ENCODE data around the gene GUCA1A. TPM values are rescaled to one million over a fixed set of nuclear protein-coding genes. Genes with fewer than 3 reads are reported as not detected.
A peak's percentile ranks its signal among the peaks of the same experiment; 100 is the strongest.
"Not testable (repeated sequence)": the region's sequence is repeated elsewhere in the genome, so short reads cannot be mapped to it uniquely, and the experiment has no call there.

Gene GUCA1A
- total RNA-seq, 3 donors from 2014 or later (not counting 1 experiment from before 2014, with no cell fraction given): not detected

DNA sequence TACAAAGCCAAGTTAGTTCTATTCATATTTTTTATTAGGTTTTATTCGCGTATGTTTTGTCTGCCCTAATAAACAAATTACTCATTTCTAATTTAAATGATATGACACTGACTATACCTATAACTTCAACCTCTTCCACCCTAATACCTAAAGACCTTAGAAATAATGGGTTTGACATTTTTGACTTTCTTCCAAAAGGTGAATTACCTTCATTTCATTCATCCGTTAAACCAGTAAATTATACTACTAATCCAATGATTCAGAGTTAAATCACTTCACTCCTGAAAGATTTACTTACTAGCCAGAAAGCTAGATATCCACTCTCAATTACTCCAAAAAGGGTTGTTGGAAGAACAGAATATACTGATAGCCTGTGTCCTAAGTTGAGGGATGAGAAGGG is 39.3 kb downstream of the GUCA1A start:
- no peaks in the 10 kb centered on the region for H3K9me3 Mint-ChIP-seq
- no peak for ATAC-seq

DNA sequence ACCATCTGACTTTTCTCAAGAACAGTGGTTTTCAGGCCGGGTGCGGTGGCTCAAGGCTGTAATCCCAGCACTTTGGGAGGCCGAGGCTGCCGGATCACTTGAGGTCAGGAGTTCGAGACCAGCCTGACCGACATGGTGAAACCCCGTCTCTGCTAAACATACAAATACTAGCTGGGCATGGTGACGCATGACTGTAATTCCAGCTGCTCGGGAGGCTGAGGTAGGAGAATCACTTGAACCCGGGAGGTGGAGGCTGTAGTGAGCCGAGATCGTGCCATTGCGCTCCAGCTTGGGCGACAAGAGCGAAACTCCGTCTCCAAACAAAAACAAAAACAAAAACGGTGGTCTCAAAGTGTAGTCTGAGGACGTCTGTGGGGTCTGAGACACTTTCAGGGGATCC is 43.3 kb downstream of the GUCA1A start:
- H3K27me3 Mint-ChIP-seq (ENCODE audit: low read depth in 2 of 2); H3K27ac ChIP-seq (ENCODE audit: low read length); H3K27me3 ChIP-seq (ENCODE audit: control insufficient read depth, insufficient read depth, low read length); DNase-seq; H3K36me3 Mint-ChIP-seq; H3K9me3 Mint-ChIP-seq; H3K4me3 ChIP-seq (ENCODE audit: low read length); H3K9me3 ChIP-seq (ENCODE audit: control insufficient read depth, insufficient read depth, low read length); ATAC-seq: not testable (repeated sequence)
- Mint-ChIP-seq H3K4me1 (peaks cover 11 to 19% of the 10 kb centered on the region in 2 donors), H3K27ac (peak overlapping the region in 1 of 2 donors; percentile 36), H3K4me3 (peak overlapping the region; percentile 70)
- peaks cover 22% of the 10 kb centered on the region for H3K36me3 ChIP-seq (ENCODE audit: control insufficient read depth, insufficient read depth, low read length)
- intact Hi-C loops (cut with micrococcal nuclease): loop anchor here (2.0 to 5.0 kb wide), 2 partner anchors 331 to 430 kb away; partner anchors contain the start of gene TOMM6
- peaks cover 21% of the 10 kb centered on the region for H3K4me1 ChIP-seq (ENCODE audit: control insufficient read depth, insufficient read depth, low read length)
- 93% methylated on average over 18 of the region's 18 CpGs for WGBS (ENCODE audit: insufficient coverage)

More for the DNA sequence above, 39.3 kb downstream of the GUCA1A start:
- no peak overlapping the region for H3K27ac ChIP-seq (ENCODE audit: low read length)
- H3K36me3 ChIP-seq (ENCODE audit: control insufficient read depth, insufficient read depth, low read length): peaks cover 56% of the 10 kb centered on the region
- H3K9me3 ChIP-seq (ENCODE audit: control insufficient read depth, insufficient read depth, low read length): no peaks in the 10 kb centered on the region
- intact Hi-C loops (cut with micrococcal nuclease): no loop called here
- no peak overlapping the region for H3K4me3 Mint-ChIP-seq
- DNase-seq: no peak
- H3K4me3 ChIP-seq (ENCODE audit: low read length): no peak overlapping the region
- peaks cover 15% of the 10 kb centered on the region for H3K4me1 ChIP-seq (ENCODE audit: control insufficient read depth, insufficient read depth, low read length)
- no peaks in the 10 kb centered on the region for H3K27me3 ChIP-seq (ENCODE audit: control insufficient read depth, insufficient read depth, low read length)
- no peak overlapping the region for H3K27ac Mint-ChIP-seq
- H3K4me1 Mint-ChIP-seq: peaks cover 6 to 15% of the 10 kb centered on the region in 2 donors
- TF ChIP-seq, protein P1, sequence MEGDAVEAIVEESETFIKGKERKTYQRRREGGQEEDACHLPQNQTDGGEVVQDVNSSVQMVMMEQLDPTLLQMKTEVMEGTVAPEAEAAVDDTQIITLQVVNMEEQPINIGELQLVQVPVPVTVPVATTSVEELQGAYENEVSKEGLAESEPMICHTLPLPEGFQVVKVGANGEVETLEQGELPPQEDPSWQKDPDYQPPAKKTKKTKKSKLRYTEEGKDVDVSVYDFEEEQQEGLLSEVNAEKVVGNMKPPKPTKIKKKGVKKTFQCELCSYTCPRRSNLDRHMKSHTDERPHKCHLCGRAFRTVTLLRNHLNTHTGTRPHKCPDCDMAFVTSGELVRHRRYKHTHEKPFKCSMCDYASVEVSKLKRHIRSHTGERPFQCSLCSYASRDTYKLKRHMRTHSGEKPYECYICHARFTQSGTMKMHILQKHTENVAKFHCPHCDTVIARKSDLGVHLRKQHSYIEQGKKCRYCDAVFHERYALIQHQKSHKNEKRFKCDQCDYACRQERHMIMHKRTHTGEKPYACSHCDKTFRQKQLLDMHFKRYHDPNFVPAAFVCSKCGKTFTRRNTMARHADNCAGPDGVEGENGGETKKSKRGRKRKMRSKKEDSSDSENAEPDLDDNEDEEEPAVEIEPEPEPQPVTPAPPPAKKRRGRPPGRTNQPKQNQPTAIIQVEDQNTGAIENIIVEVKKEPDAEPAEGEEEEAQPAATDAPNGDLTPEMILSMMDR (IDR thresholded peaks at IDR 0.05): no peak
- H3K36me3 Mint-ChIP-seq: no peaks in the 10 kb centered on the region
- no peaks in the 10 kb centered on the region for H3K27me3 Mint-ChIP-seq (ENCODE audit: low read depth in 2 of 2)
- 0% methylated on average over 1 of the region's 3 CpGs for WGBS (ENCODE audit: insufficient coverage)

DNA sequence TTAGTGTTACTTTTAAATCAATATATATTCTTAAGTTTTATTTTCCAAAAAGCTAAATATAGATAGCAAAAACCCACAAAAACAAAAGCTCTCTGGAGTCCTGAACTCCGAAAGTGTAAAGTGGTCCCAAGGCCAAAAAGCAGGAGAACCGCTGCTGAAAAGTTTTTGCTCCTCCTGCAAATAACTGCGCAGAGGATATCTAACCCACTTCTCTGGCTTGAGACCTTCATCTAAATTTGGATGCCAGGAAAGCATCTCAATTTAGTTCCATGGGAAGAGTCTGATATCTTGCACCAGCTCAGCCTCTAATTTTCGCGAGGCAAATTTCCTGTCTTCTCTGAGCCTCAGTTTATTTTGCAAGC is 44.0 kb downstream of the GUCA1A start:
- Histone ChIP-seq H3K27ac (ENCODE audit: low read length) (peak overlapping the region; percentile 66), H3K27me3 (ENCODE audit: control insufficient read depth, insufficient read depth, low read length) (no peaks in the 10 kb centered on the region), H3K36me3 (ENCODE audit: control insufficient read depth, insufficient read depth, low read length) (peaks cover 16% of the 10 kb centered on the region), H3K9me3 (ENCODE audit: control insufficient read depth, insufficient read depth, low read length) (no peaks in the 10 kb centered on the region), H3K4me3 (ENCODE audit: low read length) (peak overlapping the region; percentile 81), H3K4me1 (ENCODE audit: control insufficient read depth, insufficient read depth, low read length) (peaks cover 21% of the 10 kb centered on the region)
- Mint-ChIP-seq H3K4me1 (peaks cover 11 to 19% of the 10 kb centered on the region in 2 donors), H3K9me3 (no peaks in the 10 kb centered on the region), H3K27ac (peak overlapping the region; percentile 97 to 98), H3K27me3 (ENCODE audit: low read depth in 2 of 2) (no peaks in the 10 kb centered on the region), H3K36me3 (no peaks in the 10 kb centered on the region), H3K4me3 (peak overlapping the region; percentile 100)
- 11% methylated on average over 4 of the region's 5 CpGs for WGBS (ENCODE audit: insufficient coverage)
- no peak for ATAC-seq
- peak in 1 of 2 donors; percentile 37 for DNase-seq
- TF ChIP-seq, protein P1 (IDR thresholded peaks at IDR 0.05): no peak
- intact Hi-C loops (cut with micrococcal nuclease): loop anchor here (1.0 to 5.0 kb wide), 3 partner anchors 330 to 482 kb away; partner anchors contain the start of genes TFEB and TOMM6

DNA sequence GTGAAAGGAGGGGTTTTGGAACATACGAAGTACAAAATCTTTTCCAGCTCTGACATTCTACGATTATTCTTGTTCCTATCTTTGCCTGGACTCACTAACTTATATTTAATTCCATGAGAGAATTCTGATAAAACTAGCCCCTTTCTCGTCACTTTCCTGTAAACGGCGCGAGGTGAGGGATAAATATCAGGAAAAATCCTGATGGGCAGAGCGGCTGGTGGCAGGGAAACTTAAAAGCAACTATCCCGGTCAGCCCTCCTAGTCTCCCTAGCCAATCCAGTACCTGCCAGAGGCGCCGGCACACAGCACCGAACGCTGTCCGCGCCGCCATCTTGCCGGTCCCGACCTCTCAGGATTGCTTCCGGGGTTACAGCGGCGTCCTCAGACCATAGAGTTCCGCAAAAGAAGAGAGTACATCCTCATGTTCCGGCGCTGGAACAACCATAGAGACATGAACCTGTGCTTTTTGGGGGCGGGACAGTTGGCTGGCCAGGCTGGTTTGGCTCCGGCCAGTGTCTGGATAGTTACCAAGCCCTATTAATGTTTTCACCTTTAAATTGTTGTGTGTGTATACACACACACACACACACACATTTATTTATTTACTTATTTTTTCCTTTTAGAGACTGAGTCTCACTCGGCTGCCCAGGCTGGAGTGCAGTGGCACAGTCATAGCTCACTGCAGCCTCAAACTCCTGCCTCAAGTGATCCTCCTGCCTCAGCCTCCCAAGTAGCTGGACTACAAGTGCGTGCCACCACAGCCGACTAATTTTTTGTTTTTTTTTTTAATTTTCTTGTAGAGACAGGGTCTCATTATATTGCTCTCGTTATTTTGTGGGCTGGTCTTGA is 44.6 kb downstream of the GUCA1A start, which contains the start of gene MRPS10:
MRPS10 (minus strand) TSS at position 343 of the 849 bp plus-strand sequence; CDS start at position 331, 12 bp downstream.
- Histone ChIP-seq H3K9me3 (ENCODE audit: control insufficient read depth, insufficient read depth, low read length) (no peaks in the 10 kb centered on the region), H3K27ac (ENCODE audit: low read length) (peak within 1 kb of the TSS; percentile 66), H3K36me3 (ENCODE audit: control insufficient read depth, insufficient read depth, low read length) (peaks cover 10% of the 10 kb centered on the region), H3K4me3 (ENCODE audit: low read length) (peak within 1 kb of the TSS; percentile 81), H3K4me1 (ENCODE audit: control insufficient read depth, insufficient read depth, low read length) (peaks cover 21% of the 10 kb centered on the region), H3K27me3 (ENCODE audit: control insufficient read depth, insufficient read depth, low read length) (no peaks in the 10 kb centered on the region)
- H3K4me1 Mint-ChIP-seq: peaks cover 11 to 19% of the 10 kb centered on the region in 2 donors
- H3K27ac Mint-ChIP-seq: peak within 1 kb of the TSS; percentile 97 to 98
- H3K27me3 Mint-ChIP-seq (ENCODE audit: low read depth in 2 of 2): no peaks in the 10 kb centered on the region
- WGBS (ENCODE audit: insufficient coverage): 11% methylated on average over 28 of the region's 29 CpGs
- intact Hi-C loops (cut with micrococcal nuclease): loop anchor here (1.0 to 5.0 kb wide), 3 partner anchors 330 to 482 kb away; partner anchors contain the start of genes TFEB and TOMM6
- peak; percentile 100 for ATAC-seq
- TF ChIP-seq, protein P1 (IDR thresholded peaks at IDR 0.05): no peak
- peak within 1 kb of the TSS; percentile 100 for H3K4me3 Mint-ChIP-seq
- DNase-seq: peak; percentile 83 to 95
- no peaks in the 10 kb centered on the region for H3K9me3 Mint-ChIP-seq
- H3K36me3 Mint-ChIP-seq: no peaks in the 10 kb centered on the region

All from natural killer cell (primary cell).